ENCODE data around the gene CALN1.

The CALN1 gene

DNA sequence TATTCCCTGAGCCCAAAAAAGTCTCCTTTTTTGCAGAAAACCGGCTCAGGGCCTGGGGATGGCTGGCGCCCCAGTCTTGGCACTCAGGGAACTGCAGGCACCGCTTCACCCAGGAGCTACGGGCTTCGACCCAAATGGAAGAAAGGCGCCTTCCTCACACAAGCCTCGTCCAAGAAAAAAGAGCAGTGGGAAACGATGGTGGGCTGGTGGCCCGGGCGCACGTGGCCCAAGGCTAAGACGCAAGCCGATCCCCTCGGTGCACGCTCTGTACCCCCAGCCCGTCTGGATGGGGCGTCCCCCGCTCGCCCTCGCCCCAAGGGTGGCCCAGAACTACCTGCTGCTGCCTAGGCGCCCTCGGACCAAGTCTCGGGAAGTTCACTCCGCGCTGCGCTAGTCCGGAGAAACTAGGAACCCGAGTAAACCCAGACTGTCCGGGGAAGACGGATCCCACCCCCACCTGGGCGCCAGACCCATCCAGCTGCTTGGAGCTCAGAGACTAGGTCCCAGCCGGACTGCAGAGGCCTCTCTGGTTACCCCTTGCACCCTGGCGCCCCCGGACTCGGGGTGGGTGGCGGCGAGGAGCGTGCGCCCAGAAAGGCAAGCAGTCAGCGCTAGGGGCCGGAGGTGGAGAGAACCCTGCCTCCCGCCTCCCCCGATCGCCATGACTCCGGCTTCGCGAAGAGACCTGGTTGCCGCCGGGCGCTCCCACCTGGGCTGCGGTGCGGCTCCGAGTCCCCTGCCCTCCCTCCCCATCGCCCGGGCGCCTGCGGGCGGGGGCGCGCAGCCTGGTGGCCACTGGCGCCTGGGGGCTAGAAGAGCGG, 76.4 kb downstream of the CALN1 start:
- H3K36me3 ChIP-seq = no peaks in the 10 kb centered on the region
- peaks cover 64% of the 10 kb centered on the region for H3K9me3 ChIP-seq
- TF ChIP-seq Cebpa-rat (IDR thresholded peaks at IDR 0.05) = no peak
- H3K4me3 ChIP-seq = no peak overlapping the region
- no peaks in the 10 kb centered on the region for H4K20me1 ChIP-seq
- H3K27me3 ChIP-seq = peaks cover 44% of the 10 kb centered on the region
- no peak overlapping the region for H3K4me2 ChIP-seq
- no peak overlapping the region for H3K27ac ChIP-seq
- no peaks in the 10 kb centered on the region for H3K4me1 ChIP-seq
- H3K9ac ChIP-seq = no peak overlapping the region

DNA sequence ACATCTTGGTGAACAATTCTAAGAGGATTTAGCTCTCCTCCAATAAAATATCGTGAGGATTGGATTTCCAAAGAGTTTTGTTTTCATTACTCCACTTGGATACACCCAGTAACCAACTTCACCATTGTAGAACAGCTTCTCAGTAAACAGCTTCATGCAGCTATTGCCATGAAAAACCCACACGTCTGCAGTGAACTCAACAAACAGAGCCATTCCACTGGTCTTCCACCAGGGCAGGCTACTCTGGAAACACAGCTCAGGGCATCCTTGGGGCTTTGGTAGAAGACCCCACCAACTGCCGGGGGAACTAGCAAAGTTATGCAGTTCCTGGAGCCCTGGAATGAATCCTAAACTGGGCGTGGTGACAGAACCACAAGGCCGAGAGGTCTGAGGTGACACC, 77.4 kb downstream of the CALN1 start:
- no peak overlapping the region for H3K4me2 ChIP-seq
- peaks cover 44% of the 10 kb centered on the region for H3K27me3 ChIP-seq
- no peak overlapping the region for H3K4me3 ChIP-seq
- no peaks in the 10 kb centered on the region for H3K4me1 ChIP-seq
- peaks cover 55% of the 10 kb centered on the region for H3K9me3 ChIP-seq
- no peak overlapping the region for H3K27ac ChIP-seq
- no peak for TF ChIP-seq Cebpa-rat (IDR thresholded peaks at IDR 0.05)
- no peak overlapping the region for H3K9ac ChIP-seq
- no peaks in the 10 kb centered on the region for H4K20me1 ChIP-seq
- H3K36me3 ChIP-seq = no peaks in the 10 kb centered on the region

DNA sequence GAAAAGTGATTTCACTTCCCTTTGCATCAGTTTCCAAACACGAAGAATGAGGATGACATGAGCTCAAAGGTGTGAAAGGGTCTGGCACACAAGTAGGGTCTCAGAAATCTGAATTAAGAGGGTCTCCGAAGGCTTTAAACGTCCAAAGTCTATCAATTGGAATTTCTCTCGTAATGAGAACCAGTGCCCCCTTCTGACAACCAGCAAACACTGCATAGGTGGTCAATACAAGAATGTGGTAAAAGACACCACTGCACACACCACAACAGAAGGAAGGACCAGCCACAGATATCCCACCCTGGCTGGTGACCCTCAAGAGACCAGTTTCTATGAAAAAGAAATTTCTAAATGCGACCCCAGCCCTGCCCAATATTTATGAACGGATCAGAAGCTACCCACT, 78.1 kb downstream of the CALN1 start:
- Histone ChIP-seq H3K4me2 (no peak overlapping the region), H3K27ac (no peak overlapping the region), H3K9me3 (peaks cover 48% of the 10 kb centered on the region), H3K4me3 (no peak overlapping the region), H4K20me1 (no peaks in the 10 kb centered on the region), H3K27me3 (peaks cover 44% of the 10 kb centered on the region), H3K36me3 (no peaks in the 10 kb centered on the region), H3K9ac (no peak overlapping the region), H3K4me1 (no peaks in the 10 kb centered on the region)
- TF ChIP-seq Cebpa-rat (IDR thresholded peaks at IDR 0.05) = no peak

DNA sequence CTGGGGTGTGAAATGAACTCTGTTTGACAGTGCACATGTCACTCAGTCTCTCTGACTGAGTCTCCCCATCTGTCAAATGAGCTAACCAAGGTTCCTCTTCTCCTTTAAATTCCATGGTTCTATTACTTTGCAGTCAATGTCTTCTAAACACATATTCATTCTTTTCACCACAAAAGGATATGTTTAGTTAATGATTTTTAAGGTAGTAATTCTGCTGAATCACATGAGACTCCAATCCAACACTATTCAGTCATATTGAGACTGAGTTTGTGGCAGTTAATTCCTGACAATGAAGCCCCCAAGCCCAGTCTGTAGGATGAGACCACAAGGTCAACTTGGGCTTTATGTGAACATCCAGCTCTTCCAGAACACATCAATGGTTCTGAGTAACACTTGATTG, 85.3 kb downstream of the CALN1 start:
- Histone ChIP-seq H3K4me2 (no peak overlapping the region), H3K27me3 (no peaks in the 10 kb centered on the region)
- no peak for TF ChIP-seq Cebpa-rat (IDR thresholded peaks at IDR 0.05)

DNA sequence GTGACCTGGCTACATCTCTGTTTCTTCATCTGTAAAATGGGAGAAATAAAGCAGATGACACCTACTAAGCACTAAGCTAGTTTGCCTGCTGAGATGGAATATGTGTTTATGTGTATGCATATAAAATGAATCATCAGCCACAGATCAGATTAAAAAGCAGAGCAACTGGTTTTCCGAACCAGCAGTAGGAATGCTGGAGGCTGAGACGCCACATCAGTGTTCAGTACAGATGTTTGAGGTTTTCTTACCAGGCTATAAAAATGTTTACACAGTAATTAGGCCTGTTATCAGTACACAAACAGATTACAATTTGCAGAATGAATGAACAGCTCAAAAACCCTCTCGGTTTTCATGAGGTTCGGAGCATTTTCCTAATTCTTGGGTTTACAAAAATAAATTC, 85.8 kb downstream of the CALN1 start:
- peaks cover 5% of the 10 kb centered on the region for H3K9me3 ChIP-seq
- no peak overlapping the region for H3K27ac ChIP-seq
- no peak for TF ChIP-seq Cebpa-rat (IDR thresholded peaks at IDR 0.05)
- H3K36me3 ChIP-seq = no peaks in the 10 kb centered on the region
- H3K4me2 ChIP-seq = no peak overlapping the region
- no peak overlapping the region for H3K4me3 ChIP-seq
- H3K4me1 ChIP-seq = no peaks in the 10 kb centered on the region
- H4K20me1 ChIP-seq = no peaks in the 10 kb centered on the region
- no peak overlapping the region for H3K9ac ChIP-seq
- no peaks in the 10 kb centered on the region for H3K27me3 ChIP-seq

More for the DNA sequence above, 85.3 kb downstream of the CALN1 start:
- Histone ChIP-seq H3K27ac (no peak overlapping the region), H3K4me1 (no peaks in the 10 kb centered on the region), H4K20me1 (no peaks in the 10 kb centered on the region), H3K9me3 (peaks cover 10% of the 10 kb centered on the region), H3K36me3 (no peaks in the 10 kb centered on the region), H3K9ac (no peak overlapping the region), H3K4me3 (no peak overlapping the region)

DNA sequence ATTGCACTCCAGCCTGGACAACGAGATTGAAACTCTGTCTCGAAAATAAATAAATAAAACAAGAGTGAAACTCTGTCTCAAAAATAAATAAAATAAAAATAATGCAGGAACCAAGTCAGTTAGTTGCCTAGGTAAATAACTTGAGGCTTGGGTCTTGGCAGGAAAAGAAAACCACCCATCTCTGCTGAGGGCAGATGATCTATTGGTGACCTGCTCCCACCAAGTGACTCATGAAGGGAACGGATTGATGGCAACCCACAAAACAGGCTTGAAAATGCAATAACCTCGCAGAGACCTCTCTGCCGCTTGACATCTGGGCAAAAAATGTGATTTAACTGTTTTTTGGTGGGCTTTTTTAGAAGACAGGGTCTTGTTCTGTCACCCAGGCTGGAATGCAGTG, 86.6 kb downstream of the CALN1 start:
- H4K20me1 ChIP-seq = no peaks in the 10 kb centered on the region
- TF ChIP-seq Cebpa-rat (IDR thresholded peaks at IDR 0.05) = no peak
- no peak overlapping the region for H3K4me3 ChIP-seq
- H3K9ac ChIP-seq = no peak overlapping the region
- no peak overlapping the region for H3K27ac ChIP-seq
- no peaks in the 10 kb centered on the region for H3K27me3 ChIP-seq
- no peaks in the 10 kb centered on the region for H3K9me3 ChIP-seq
- H3K36me3 ChIP-seq = no peaks in the 10 kb centered on the region
- H3K4me2 ChIP-seq = no peak overlapping the region
- no peaks in the 10 kb centered on the region for H3K4me1 ChIP-seq

DNA sequence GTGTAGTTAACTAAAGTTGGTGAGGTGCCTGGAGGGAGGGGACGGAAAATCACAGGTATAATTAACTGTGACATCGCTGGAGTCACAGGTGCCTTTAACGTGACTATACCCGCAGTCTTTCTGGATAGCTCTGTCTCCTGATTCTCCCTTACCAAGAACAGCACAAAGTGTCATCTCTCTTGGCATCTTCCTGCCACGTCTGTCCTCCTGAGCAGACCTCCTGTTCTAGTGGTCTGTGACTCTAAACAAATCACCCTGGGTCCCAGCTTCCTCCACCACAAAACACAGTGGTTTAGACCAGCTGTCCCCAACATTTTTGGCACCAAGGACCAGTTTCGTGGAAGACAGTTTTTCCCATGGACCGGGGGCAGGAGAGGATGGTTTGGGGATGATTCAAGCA, 90.5 kb downstream of the CALN1 start:
- Histone ChIP-seq H3K9me3 (0 out of 2 replicates have a peak, but pooled peaks cover 6% of the 10 kb centered on the region), H4K20me1 (no peaks in the 10 kb centered on the region), H3K4me2 (no peak overlapping the region), H3K27me3 (no peaks in the 10 kb centered on the region), H3K27ac (no peak overlapping the region), H3K4me3 (no peak overlapping the region), H3K9ac (no peak overlapping the region), H3K36me3 (no peaks in the 10 kb centered on the region), H3K4me1 (no peaks in the 10 kb centered on the region)
- no peak for TF ChIP-seq Cebpa-rat (IDR thresholded peaks at IDR 0.05)

DNA sequence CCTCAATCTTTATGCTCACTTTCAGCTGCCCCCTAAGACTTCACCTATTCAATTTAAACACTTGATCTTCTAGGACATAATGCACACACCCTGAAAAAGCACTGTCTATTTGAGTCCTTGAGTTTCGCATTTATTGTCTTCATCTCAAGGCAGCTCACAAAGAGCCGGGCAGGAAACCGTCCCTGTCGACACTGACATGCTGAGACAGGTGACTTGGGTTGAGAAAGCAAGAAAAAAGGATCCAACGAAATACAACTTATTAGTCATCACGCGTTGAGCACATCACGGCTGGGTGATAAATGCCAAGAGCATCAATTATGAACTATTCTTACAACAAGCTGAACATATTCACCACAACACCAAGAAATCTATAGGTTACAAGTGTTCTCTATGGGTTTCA, 91.1 kb downstream of the CALN1 start:
- Histone ChIP-seq H3K27ac (no peak overlapping the region), H3K27me3 (no peaks in the 10 kb centered on the region), H3K36me3 (no peaks in the 10 kb centered on the region), H3K4me3 (no peak overlapping the region), H3K4me2 (no peak overlapping the region), H3K9ac (no peak overlapping the region), H3K4me1 (no peaks in the 10 kb centered on the region), H3K9me3 (0 out of 2 replicates have a peak, but pooled peaks cover 6% of the 10 kb centered on the region), H4K20me1 (no peaks in the 10 kb centered on the region)
- no peak for TF ChIP-seq Cebpa-rat (IDR thresholded peaks at IDR 0.05)

DNA sequence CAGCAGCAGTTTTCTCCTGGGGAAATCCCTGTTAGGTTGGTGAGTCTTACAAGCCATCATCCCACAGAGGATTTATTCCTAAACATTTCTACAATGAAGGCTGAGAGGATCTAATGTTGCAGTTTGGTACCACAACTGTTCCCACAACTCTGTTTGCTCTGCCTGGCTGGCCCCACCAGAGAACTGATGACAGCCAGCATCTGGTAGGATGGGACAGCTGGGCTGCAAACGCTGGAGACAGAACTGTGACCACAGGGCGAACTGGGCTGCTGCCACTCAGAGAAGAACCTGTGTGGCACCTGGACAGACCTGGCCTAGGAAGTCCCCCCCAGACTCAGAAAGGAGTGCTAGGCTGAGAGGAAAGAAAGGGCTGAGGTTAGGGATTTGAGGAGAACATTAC, 94.8 kb downstream of the CALN1 start:
- H3K36me3 ChIP-seq = no peaks in the 10 kb centered on the region
- H3K9me3 ChIP-seq = 0 out of 2 replicates have a peak, but pooled peaks cover 6% of the 10 kb centered on the region
- H3K9ac ChIP-seq = no peak overlapping the region
- H3K27ac ChIP-seq = no peak overlapping the region
- no peaks in the 10 kb centered on the region for H3K4me1 ChIP-seq
- no peak overlapping the region for H3K4me2 ChIP-seq
- H3K4me3 ChIP-seq = no peak overlapping the region
- H3K27me3 ChIP-seq = no peaks in the 10 kb centered on the region
- no peaks in the 10 kb centered on the region for H4K20me1 ChIP-seq
- TF ChIP-seq Cebpa-rat (IDR thresholded peaks at IDR 0.05) = no peak

DNA sequence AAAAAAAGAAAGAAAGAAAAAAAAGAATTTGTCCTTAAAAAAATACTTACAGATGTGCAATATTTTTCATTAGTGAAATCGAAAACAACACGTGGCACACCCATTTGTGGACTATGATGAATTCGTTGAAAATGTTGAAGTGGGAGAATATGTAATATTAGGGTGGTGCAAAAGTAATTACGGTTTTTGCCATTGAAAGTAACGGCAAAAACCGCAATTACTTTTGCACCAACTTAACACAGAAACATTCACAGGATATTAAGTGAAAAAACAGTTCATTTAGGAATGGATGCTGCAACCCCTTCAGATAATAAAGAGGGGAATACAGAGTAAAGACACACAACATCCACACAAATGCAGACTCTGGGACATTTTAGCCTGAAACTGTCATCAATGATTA, 96.0 kb downstream of the CALN1 start:
- TF ChIP-seq Cebpa-rat (IDR thresholded peaks at IDR 0.05) = no peak
- H3K36me3 ChIP-seq = no peaks in the 10 kb centered on the region
- H3K4me2 ChIP-seq = no peak overlapping the region
- H3K9me3 ChIP-seq = 0 out of 2 replicates have a peak, but pooled peaks cover 6% of the 10 kb centered on the region
- no peak overlapping the region for H3K27ac ChIP-seq
- H4K20me1 ChIP-seq = no peaks in the 10 kb centered on the region
- no peak overlapping the region for H3K4me3 ChIP-seq
- no peaks in the 10 kb centered on the region for H3K4me1 ChIP-seq
- no peaks in the 10 kb centered on the region for H3K27me3 ChIP-seq
- no peak overlapping the region for H3K9ac ChIP-seq

All from BLaER1 (cell line).